Lower leg skin (tissue), 4 donors: ENCODE data around the gene NADK2. TPM values are rescaled to one million over a fixed set of nuclear protein-coding genes. Genes with fewer than 3 reads are reported as not detected.

Experiments used
- DNase-seq, 2 donors: peaks; one replicate each; pipeline ENCODE4 v3.0.0-alpha.2; 2019; ENCODE audit warnings: low spot score in 2 of 2
- H3K4me3 ChIP-seq: fragments of 200-600 bp; sonication (generic); 2 replicates; pipeline ENCODE4 v1.5.1; 2017; ENCODE audit warnings: mild to moderate bottlenecking, low read depth; ENCODE audit not compliant: poor library complexity, severe bottlenecking
- POLR2A ChIP-seq, 2 donors: fragments of 450-650 bp; IDR thresholded peaks; one replicate each; pipeline ENCODE4 v1.6.1; 2016 to 2017; ENCODE audit warnings: antibody characterized with exemption in 2 of 2, mild to moderate bottlenecking in 1 of 2, moderate library complexity in 1 of 2
- WGBS, 2 donors: methylation state at CpG; one replicate each; pipeline ENCODE4 v1.1.5; 2018; 5-methylcytosine and 5-hydroxymethylcytosine counted together
- intact Hi-C: fragments of 100-400 bp; cut with DNase I; formaldehyde crosslinking; loops from one replicate; pipeline ENCODE4 v1.15.0; 2023; ENCODE audit warnings: low total_unique reads
- total RNA-seq, 4 donors: library from RNA; depleted of rRNA; stranded (reverse); fragments of >200 nt; gene quantifications; one replicate each; pipeline ENCODE4 v1.1.0, GENCODE V29; 2016
- TF ChIP-seq, protein P1 (sequence below), 3 donors: fragments of 450-650 bp; IDR thresholded peaks; one replicate each; pipeline ENCODE4 v1.5.1; 2016; ENCODE audit warnings: antibody characterized with exemption in 3 of 3, mild to moderate bottlenecking in 3 of 3, moderate library complexity in 2 of 3

Gene NADK2
- total RNA-seq, 4 donors from 2014 or later = 10.0 to 18.4 (median 14.8) TPM

DNA sequence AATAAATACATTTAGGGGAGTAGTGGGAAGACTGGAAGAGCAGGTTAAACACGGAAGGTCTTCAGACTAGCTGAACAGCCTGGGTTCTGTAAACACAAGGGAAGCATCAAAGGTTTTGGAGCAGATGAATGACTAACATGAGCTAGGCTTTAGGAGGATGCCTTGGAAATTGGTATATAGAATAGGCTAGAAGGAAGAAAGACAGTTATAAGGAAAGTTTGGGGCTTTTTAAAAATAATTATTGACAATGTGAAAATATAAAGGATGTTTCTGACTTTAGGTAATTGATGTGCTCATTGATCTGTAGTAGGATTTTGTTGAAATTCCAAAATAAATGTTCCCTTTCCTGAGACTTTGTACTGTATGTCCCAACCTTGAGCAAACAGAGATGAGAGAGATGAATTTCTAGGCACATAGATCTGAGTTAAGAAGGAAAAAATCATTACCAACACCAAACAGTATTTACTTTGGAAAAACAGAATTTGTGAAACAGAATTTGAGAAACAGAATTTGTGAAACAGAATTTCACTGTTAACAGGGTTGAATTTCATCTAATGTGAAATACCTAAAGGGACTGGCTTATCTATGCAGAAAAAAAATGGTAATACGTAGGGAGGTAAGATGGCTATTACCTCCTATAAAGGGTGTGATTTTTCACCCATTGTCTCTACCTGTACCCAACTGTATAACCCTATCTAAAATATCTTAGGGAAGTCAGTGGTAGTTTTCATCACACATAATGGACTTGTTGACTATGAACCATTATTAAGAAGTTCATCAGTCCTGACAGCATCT is 61.0 kb downstream of the NADK2 start:
- intact Hi-C loops = no loop called here
- 89 to 93% methylated on average over 2 of the region's 2 CpGs for WGBS, 2 donors

DNA sequence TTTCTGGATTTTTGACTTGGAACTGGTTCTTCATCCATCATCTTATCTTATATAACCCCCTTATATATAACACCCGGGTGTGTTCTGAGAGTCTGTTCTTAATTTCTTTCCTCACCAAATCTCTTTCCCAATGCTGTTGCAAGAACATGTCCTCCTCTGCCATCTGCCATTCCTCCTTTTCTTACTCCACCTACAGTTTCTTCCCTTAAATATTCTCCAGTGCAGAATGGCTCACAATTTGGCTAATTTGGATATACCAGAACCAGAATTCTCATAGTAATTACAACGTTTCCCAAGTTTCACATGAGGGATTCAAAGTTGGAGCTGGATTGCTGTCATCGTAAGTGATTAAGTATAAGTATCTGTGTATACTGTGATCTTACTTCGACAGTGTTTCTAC is 61.8 kb downstream of the NADK2 start:
- DNase-seq = no peak
- 82 to 83% methylated on average over 4 of the region's 4 CpGs for WGBS, 2 donors
- intact Hi-C loops = no loop called here
- H3K4me3 ChIP-seq = no peak overlapping the region
- no peak for TF ChIP-seq POLR2A (IDR thresholded peaks at IDR 0.05)
- TF ChIP-seq, protein P1, sequence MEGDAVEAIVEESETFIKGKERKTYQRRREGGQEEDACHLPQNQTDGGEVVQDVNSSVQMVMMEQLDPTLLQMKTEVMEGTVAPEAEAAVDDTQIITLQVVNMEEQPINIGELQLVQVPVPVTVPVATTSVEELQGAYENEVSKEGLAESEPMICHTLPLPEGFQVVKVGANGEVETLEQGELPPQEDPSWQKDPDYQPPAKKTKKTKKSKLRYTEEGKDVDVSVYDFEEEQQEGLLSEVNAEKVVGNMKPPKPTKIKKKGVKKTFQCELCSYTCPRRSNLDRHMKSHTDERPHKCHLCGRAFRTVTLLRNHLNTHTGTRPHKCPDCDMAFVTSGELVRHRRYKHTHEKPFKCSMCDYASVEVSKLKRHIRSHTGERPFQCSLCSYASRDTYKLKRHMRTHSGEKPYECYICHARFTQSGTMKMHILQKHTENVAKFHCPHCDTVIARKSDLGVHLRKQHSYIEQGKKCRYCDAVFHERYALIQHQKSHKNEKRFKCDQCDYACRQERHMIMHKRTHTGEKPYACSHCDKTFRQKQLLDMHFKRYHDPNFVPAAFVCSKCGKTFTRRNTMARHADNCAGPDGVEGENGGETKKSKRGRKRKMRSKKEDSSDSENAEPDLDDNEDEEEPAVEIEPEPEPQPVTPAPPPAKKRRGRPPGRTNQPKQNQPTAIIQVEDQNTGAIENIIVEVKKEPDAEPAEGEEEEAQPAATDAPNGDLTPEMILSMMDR (IDR thresholded peaks at IDR 0.05) = no peak

More for the DNA sequence above, 61.0 kb downstream of the NADK2 start:
- H3K4me3 ChIP-seq = no peak overlapping the region
- TF ChIP-seq, protein P1 (IDR thresholded peaks at IDR 0.05) = no peak
- no peak for TF ChIP-seq POLR2A (IDR thresholded peaks at IDR 0.05)
- no peak for DNase-seq

DNA sequence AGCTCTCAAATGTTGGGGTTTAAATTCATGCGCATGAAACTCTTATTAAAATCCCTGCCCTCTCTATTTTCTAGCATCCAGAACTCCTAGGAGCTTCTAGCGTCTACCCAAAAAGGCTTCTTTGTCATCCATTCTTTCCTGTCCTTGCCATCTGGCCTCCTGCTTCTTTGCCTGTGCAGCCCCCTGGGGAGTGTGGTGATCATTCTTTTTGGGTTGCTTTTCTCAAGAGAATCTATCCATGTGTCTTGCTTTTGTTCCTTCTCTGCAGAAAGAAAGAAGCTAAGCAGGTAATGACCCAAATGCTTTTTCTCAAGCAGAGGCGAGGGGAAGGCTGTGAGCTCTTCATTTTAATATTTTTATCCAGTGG is 63.2 kb downstream of the NADK2 start:
- intact Hi-C loops = no loop called here
- DNase-seq = no peak
- 92 to 96% methylated on average over 3 of the region's 3 CpGs for WGBS, 2 donors
- TF ChIP-seq, protein P1 (IDR thresholded peaks at IDR 0.05) = no peak
- no peak for TF ChIP-seq POLR2A (IDR thresholded peaks at IDR 0.05)
- H3K4me3 ChIP-seq = no peak overlapping the region

DNA sequence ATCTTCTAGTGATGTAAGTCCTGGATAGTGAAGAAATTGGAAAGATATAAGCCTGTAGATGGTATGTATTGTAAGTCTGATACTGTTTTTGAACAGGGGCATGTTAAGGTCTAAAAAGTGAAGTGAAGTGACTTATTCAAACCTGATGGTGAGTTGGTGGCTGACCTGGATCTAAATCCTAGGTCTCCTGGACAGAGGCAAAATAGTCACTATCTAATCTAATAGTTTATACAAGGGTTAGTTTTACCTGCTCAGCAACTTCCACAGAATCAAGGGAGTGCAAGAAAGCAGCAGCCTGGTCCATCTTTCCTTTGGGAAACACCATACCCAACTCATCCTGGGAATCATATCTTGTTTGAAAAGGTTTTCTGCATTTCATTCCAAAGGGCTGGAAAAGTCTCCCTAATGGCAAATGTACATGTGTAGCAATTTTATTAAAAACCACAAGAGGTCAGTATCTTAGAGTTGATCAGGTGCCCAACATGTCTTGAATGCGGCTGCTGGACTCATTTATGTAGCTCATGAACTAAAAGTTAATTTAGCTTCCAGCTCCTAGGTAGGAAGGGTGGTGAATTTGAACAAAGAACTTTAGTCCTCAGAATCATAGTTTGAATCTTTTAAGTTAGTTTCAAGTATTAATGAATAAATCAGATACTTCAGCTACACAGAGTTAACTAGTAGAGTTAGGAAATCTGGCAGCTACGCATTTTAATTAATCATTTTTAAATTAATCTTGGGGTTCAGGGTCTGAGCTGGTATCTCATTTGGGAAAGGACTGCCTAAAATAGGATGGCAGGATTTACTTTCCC is 63.8 kb downstream of the NADK2 start:
- no peak for DNase-seq
- WGBS, 2 donors = 60 to 61% methylated on average over 2 of the region's 2 CpGs
- H3K4me3 ChIP-seq = no peak overlapping the region
- intact Hi-C loops = no loop called here
- TF ChIP-seq POLR2A (IDR thresholded peaks at IDR 0.05) = no peak
- TF ChIP-seq, protein P1 (IDR thresholded peaks at IDR 0.05) = no peak

DNA sequence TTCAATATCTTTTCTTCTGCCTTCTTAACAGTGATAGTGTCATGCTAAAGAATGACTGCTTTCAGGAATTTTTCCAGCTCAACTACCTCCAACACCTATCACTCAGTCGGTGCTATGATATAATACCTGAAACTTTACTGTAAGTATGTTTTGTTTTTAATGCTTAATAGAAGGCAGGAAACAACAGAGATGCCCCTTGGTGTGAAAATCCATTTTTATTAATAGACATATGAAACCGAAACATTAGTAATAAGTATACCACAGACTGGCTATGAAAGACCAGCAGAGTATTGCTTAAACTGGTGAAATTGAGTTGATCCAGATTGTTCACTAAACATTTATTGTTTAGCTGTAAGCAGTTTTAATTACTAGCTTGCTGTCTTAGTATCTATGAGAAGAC is 64.6 kb downstream of the NADK2 start:
- intact Hi-C loops = no loop called here
- WGBS, 2 donors = 67 to 90% methylated on average over 2 of the region's 2 CpGs
- DNase-seq = no peak
- no peak for TF ChIP-seq POLR2A (IDR thresholded peaks at IDR 0.05)
- TF ChIP-seq, protein P1 (IDR thresholded peaks at IDR 0.05) = no peak
- no peak overlapping the region for H3K4me3 ChIP-seq
